Activated CD4-positive, alpha-beta T cell treated with anti-CD3 and anti-CD28 coated beads for 4 hours (primary cell): Measurements from ENCODE around the gene EPHA4.

Experiments
- DNase-seq, 2 donors: peaks; one replicate each; pipeline ENCODE4 v3.0.0-alpha.2; 2020

EPHA4 gene

GRCh38 chr2:221381928-221382488, 190.1 kb downstream of the EPHA4 start:
- no peak for DNase-seq

DNA sequence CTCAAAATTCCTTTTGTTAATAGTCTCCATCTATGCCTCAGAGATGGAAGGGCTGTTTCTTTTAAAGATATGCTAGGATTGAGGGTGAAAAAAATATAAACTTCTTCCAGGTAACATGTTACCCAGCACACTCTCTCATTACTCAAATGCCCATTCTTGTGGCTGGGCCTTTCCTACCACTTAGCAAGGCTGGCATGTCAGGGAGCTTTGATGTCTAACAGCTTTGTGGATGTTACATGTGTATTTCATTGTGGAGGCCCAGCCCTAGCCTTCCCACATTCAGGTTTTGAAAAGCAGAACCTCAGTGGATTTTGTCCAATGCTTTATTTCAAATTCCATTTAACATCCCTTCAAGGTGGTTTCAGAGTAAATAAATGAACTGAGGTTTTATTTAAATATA, 191.4 kb downstream of the EPHA4 start:
- DNase-seq: no peak

- no peak for DNase-seq
Observed at GRCh38 chr2:221380062-221380461, 192.0 kb downstream of the EPHA4 start.

DNA sequence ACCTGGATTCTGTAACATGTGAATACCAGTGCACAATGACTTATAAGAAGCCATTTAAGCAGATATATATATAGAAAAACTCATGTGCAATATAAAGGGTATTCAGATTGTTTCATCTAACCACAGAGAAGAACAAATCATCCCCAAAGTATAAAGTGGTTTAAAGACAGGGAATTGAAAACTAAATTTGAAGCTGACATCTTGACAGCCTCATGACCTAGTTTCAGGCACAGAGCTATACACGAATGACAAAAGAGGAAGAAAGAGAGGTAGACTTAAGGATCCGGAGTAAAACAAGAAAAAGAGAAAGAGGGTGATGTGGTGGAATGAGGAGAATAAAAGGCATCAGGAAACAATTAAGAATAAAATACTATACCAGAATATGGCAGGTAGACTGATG, 194.5 kb downstream of the EPHA4 start:
- DNase-seq: no peak

- no peak for DNase-seq
Observed at GRCh38 chr2:221377066-221377465, 195.0 kb downstream of the EPHA4 start.

- DNase-seq: no peak
Observed at GRCh38 chr2:221374234-221374633, 197.9 kb downstream of the EPHA4 start.

GRCh38 chr2:221372907-221373306, 199.2 kb downstream of the EPHA4 start:
- DNase-seq: no peak

GRCh38 chr2:221372159-221372884, 199.8 kb downstream of the EPHA4 start:
- DNase-seq: no peak

- DNase-seq: no peak
Observed at GRCh38 chr2:221371347-221371746, 200.8 kb downstream of the EPHA4 start.

DNA sequence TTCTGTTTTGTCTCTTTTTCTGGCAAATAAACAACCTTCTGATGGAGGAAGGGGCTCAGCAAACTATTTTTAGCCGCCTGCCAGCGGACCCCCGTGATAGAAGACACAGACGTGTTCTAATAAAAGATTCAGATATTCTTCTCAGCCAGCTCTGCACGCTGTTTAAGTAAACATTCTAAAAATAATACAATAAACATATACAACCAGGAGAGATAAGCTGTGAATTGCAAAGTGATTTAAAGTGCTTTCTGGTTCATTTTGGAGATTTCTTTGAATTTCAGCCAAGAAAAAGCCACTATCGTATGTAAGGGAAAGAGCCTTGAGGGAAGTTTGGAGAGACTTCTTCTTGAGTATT, 201.3 kb downstream of the EPHA4 start:
- DNase-seq: no peak

- no peak for DNase-seq
Observed at GRCh38 chr2:221370076-221370856, 201.8 kb downstream of the EPHA4 start.
